Endothelial cell (in vitro differentiated cells): Measurements from ENCODE around the gene ENGASE. TPM values are rescaled to one million over a fixed set of nuclear protein-coding genes. Genes with fewer than 3 reads are reported as not detected.
A peak's percentile ranks its signal among the peaks of the same experiment; 100 is the strongest.
"Not testable (repeated sequence)": the region's sequence is repeated elsewhere in the genome, so short reads cannot be mapped to it uniquely, and the experiment has no call there.

Experiments used
- DNase-seq: peaks from one replicate; pipeline ENCODE4 v3.0.0; 2021; ENCODE audit warnings: low spot score
- H3K27ac Mint-ChIP-seq: one replicate; pipeline ENCODE4 v1.8.0; 2021; ENCODE audit warnings: mixed read lengths, inconsistent platforms; ENCODE audit not compliant: unreplicated experiment
- H3K27me3 Mint-ChIP-seq: one replicate; pipeline ENCODE4 v1.8.0; 2021; ENCODE audit warnings: mild to moderate bottlenecking, moderate library complexity, mixed read lengths, inconsistent platforms; ENCODE audit not compliant: unreplicated experiment
- H3K36me3 Mint-ChIP-seq: one replicate; pipeline ENCODE4 v1.8.0; 2021; ENCODE audit warnings: mild to moderate bottlenecking, low read depth, mixed read lengths, inconsistent platforms; ENCODE audit not compliant: unreplicated experiment
- H3K4me1 Mint-ChIP-seq: one replicate; pipeline ENCODE4 v1.8.0; 2021; ENCODE audit warnings: mild to moderate bottlenecking, mixed read lengths, inconsistent platforms; ENCODE audit not compliant: unreplicated experiment
- H3K4me3 Mint-ChIP-seq: one replicate; pipeline ENCODE4 v1.8.0; 2021; ENCODE audit warnings: mild to moderate bottlenecking, mixed read lengths, inconsistent platforms; ENCODE audit not compliant: unreplicated experiment
- H3K9me3 Mint-ChIP-seq: one replicate; pipeline ENCODE4 v1.8.0; 2021; ENCODE audit warnings: mixed read lengths, inconsistent platforms; ENCODE audit not compliant: unreplicated experiment
- CTCF ChIP-seq: fragments of 200-600 bp; sonication (generic); IDR thresholded peaks from one replicate; pipeline ENCODE4 v1.5.0; 2021; ENCODE audit warnings: antibody characterized with exemption; ENCODE audit not compliant: unreplicated experiment
- total RNA-seq: library from RNA; stranded (reverse); fragmentation: NEBNext Ultra II Directional; extraction: Animal tissue kit (Norgen Biotek cat#: 25700); gene quantifications from one replicate; pipeline ENCODE4 v1.2.1, GENCODE V29; 2021; ENCODE audit not compliant: unreplicated experiment

ENGASE gene
- total RNA-seq, 1 donor from 2014 or later, result 31.6 TPM

DNA sequence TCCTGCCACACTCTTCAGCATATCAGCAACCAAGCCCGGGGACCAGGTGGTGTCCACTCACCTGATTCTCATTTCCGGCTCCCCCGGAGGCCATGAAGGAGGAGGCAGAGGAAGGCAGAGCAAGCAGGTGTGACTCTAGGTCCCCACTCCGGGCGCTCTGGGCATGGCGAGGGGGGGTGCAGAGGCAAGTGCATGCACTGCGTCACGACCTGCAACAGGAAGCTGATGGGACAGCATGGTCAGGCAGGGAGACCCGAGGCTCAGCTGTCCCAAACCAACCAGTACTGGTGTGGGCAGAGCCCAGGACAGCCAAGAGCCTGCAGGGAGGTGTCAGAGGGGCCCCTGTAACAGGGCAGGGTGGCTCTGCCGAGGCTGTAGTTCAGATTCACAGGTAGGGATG is 2.1 kb upstream of the ENGASE start:
- Mint-ChIP-seq H3K4me1 (peaks cover 8% of the 10 kb centered on the region), H3K36me3 (no peaks in the 10 kb centered on the region), H3K9me3 (no peaks in the 10 kb centered on the region), H3K27me3 (peaks cover 2% of the 10 kb centered on the region), H3K4me3 (no peak overlapping the region), H3K27ac (no peak overlapping the region)
- no peak for DNase-seq
- TF ChIP-seq CTCF, result no peak

- Mint-ChIP-seq H3K27ac (no peak overlapping the region), H3K4me1 (peaks cover 8% of the 10 kb centered on the region), H3K36me3 (no peaks in the 10 kb centered on the region), H3K4me3 (no peak overlapping the region), H3K9me3 (no peaks in the 10 kb centered on the region), H3K27me3 (peaks cover 2% of the 10 kb centered on the region)
- no peak for DNase-seq
- no peak for TF ChIP-seq CTCF
These were observed 1.5 kb upstream of the ENGASE start for GRCh38 chr17:79073016-79073705.

- no peak for TF ChIP-seq CTCF
- H3K4me3 Mint-ChIP-seq, result no peak overlapping the region
- no peaks in the 10 kb centered on the region for H3K36me3 Mint-ChIP-seq
- H3K9me3 Mint-ChIP-seq, result no peaks in the 10 kb centered on the region
- no peak for DNase-seq
- H3K27ac Mint-ChIP-seq, result no peak overlapping the region
- peaks cover 8% of the 10 kb centered on the region for H3K4me1 Mint-ChIP-seq
- H3K27me3 Mint-ChIP-seq, result peaks cover 2% of the 10 kb centered on the region
These were observed 927 bp upstream of the ENGASE start for GRCh38 chr17:79073706-79074088.

- peak overlapping the region; percentile 76 for H3K4me3 Mint-ChIP-seq
- H3K27ac Mint-ChIP-seq, result not testable (repeated sequence)
These were observed 439 bp upstream of the ENGASE start for GRCh38 chr17:79074121-79074648.

DNA sequence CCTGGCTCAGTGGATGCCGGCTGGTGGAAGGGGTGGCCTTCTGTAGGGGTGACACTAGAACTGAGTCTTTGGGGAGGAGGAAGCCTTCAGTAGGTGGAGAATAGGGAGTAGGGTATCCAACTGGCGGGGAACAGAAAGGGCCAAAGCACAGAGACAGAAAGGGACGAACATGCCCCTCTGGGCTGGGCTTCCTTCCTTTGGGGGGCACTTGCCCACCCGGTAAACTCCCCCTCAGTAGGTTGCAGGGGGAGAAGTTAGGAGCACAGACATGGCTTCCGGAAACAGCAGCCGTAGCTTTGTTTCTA is 774 bp downstream of the ENGASE start:
- Mint-ChIP-seq H3K9me3 (no peaks in the 10 kb centered on the region), H3K27ac (no peak overlapping the region)
- DNase-seq, result no peak

More at GRCh38 chr17:79074121-79074648, 439 bp upstream of the ENGASE start:
- H3K36me3 Mint-ChIP-seq, H3K27me3 Mint-ChIP-seq, DNase-seq, H3K4me1 Mint-ChIP-seq, H3K9me3 Mint-ChIP-seq: not testable (repeated sequence)

More for the DNA sequence above, 774 bp downstream of the ENGASE start:
- H3K36me3 Mint-ChIP-seq, result peaks cover under 1% of the 10 kb centered on the region
- H3K27me3 Mint-ChIP-seq, result peaks cover 5% of the 10 kb centered on the region
- peak overlapping the region; percentile 88 for H3K4me3 Mint-ChIP-seq
- peaks cover 10% of the 10 kb centered on the region for H3K4me1 Mint-ChIP-seq
- TF ChIP-seq CTCF, result no peak
